Daoy (cell line): Measurements from ENCODE around the gene RHBDD1. TPM values are rescaled to one million over a fixed set of nuclear protein-coding genes. Genes with fewer than 3 reads are reported as not detected.
"Not testable (repeated sequence)": the region's sequence is repeated elsewhere in the genome, so short reads cannot be mapped to it uniquely, and the experiment has no call there.

Experiments
- DNase-seq: peaks from one replicate; pipeline ENCODE4 v3.0.0-alpha.2; 2015; ENCODE audit warnings: low read depth
- total RNA-seq: library from RNA; depleted of rRNA; stranded (reverse); fragments of >200 nt; shearing (Covaris generic); gene quantifications from 2 replicates; pipeline ENCODE4 v1.2.3, GENCODE V29; 2014

RHBDD1 gene
- total RNA-seq, 1 experiment from 2014 or later: 4.3 TPM

- DNase-seq: not testable (repeated sequence)
Measured at GRCh38 chr2:226843001-226843400, 7.1 kb downstream of the RHBDD1 start.

GRCh38 chr2:226845386-226846116 lies 9.7 kb downstream of the RHBDD1 start:
- no peak for DNase-seq

GRCh38 chr2:226847090-226847489 lies 11.2 kb downstream of the RHBDD1 start:
- no peak for DNase-seq

GRCh38 chr2:226847511-226847910 lies 11.7 kb downstream of the RHBDD1 start:
- no peak for DNase-seq

- no peak for DNase-seq
Measured at GRCh38 chr2:226849349-226849748, 13.5 kb downstream of the RHBDD1 start.

- no peak for DNase-seq
Measured at GRCh38 chr2:226850024-226850423, 14.2 kb downstream of the RHBDD1 start.

- no peak for DNase-seq
Measured at GRCh38 chr2:226855787-226856186, 19.9 kb downstream of the RHBDD1 start.

- no peak for DNase-seq
Measured at GRCh38 chr2:226860087-226860486, 24.2 kb downstream of the RHBDD1 start.

- DNase-seq: peak; percentile 1
Measured at GRCh38 chr2:226862623-226863022, 26.8 kb downstream of the RHBDD1 start.

- no peak for DNase-seq
Measured at GRCh38 chr2:226865273-226865672, 29.4 kb downstream of the RHBDD1 start.

- no peak for DNase-seq
Measured at GRCh38 chr2:226865710-226866109, 29.9 kb downstream of the RHBDD1 start.

GRCh38 chr2:226868331-226869162 lies 32.7 kb downstream of the RHBDD1 start:
- no peak for DNase-seq

- no peak for DNase-seq
Measured at GRCh38 chr2:226869371-226869770, 33.5 kb downstream of the RHBDD1 start.

GRCh38 chr2:226873051-226873620 lies 37.3 kb downstream of the RHBDD1 start:
- DNase-seq: peak; percentile 82

GRCh38 chr2:226873826-226874225 lies 38.0 kb downstream of the RHBDD1 start:
- no peak for DNase-seq

GRCh38 chr2:226874749-226875148 lies 38.9 kb downstream of the RHBDD1 start:
- no peak for DNase-seq

- DNase-seq: no peak
Measured at GRCh38 chr2:226875438-226876225, 39.8 kb downstream of the RHBDD1 start.

GRCh38 chr2:226877491-226877890 lies 41.6 kb downstream of the RHBDD1 start:
- DNase-seq: no peak

- no peak for DNase-seq
Measured at GRCh38 chr2:226881287-226881686, 45.4 kb downstream of the RHBDD1 start.

- no peak for DNase-seq
Measured at GRCh38 chr2:226882606-226883005, 46.8 kb downstream of the RHBDD1 start.

- DNase-seq: no peak
Measured at GRCh38 chr2:226883296-226883795, 47.5 kb downstream of the RHBDD1 start.

- no peak for DNase-seq
Measured at GRCh38 chr2:226884166-226884565, 48.3 kb downstream of the RHBDD1 start.
